ENCODE data around the gene EMP2. TPM values are rescaled to one million over a fixed set of nuclear protein-coding genes. Genes with fewer than 3 reads are reported as not detected.

EMP2 gene
- total RNA-seq, 1 experiment from 2014 or later = 14.4 TPM

GRCh38 chr16:10577305-10578202, 2.8 kb downstream of the EMP2 start:
- Histone ChIP-seq H4K91ac (ENCODE audit: insufficient read length, low read depth, low read length) (no peak overlapping the region), H3K4me2 (ENCODE audit: insufficient read depth, insufficient read length, low read length) (peak overlapping the region; percentile 20), H3K18ac (ENCODE audit: insufficient read length, low read depth, low read length) (no peak overlapping the region), H2BK12ac (ENCODE audit: insufficient read length, low read depth, low read length) (no peak overlapping the region), H2AFZ (ENCODE audit: low read length) (no peak overlapping the region), H2BK15ac (ENCODE audit: low read depth, low read length) (no peak overlapping the region), H2BK5ac (ENCODE audit: insufficient read length, low read length) (no peak overlapping the region), H3K9ac (ENCODE audit: extremely low read depth, insufficient read length, low read length) (no peak overlapping the region), H3K14ac (ENCODE audit: insufficient read depth, low read length) (no peak overlapping the region; the same call in 1 of the 2 replicates), H4K8ac (replicated peaks; ENCODE audit: insufficient read length, low read depth, low read length) (no peak overlapping the region), H3K56ac (ENCODE audit: insufficient read length, low read depth, low read length) (no peak overlapping the region), H3K9me3 (ENCODE audit: control insufficient read depth, low read depth, low read length) (no peaks in the 10 kb centered on the region), H4K20me1 (ENCODE audit: control insufficient read depth, insufficient read depth, insufficient read length) (no peaks in the 10 kb centered on the region), H3K23ac (ENCODE audit: insufficient read length, low read depth, low read length) (no peak overlapping the region), H3K4me1 (ENCODE audit: insufficient read depth, low read length) (peaks cover 9% of the 10 kb centered on the region; the same call in 1 of the 2 replicates), H3K27me3 (ENCODE audit: insufficient read depth, low read length) (no peaks in the 10 kb centered on the region), H2BK20ac (ENCODE audit: low read depth, low read length, poor library complexity, severe bottlenecking) (no peak overlapping the region), H3T11ph (ENCODE audit: low read length) (no peak overlapping the region), H3K79me2 (ENCODE audit: insufficient read depth, low read length) (no peaks in the 10 kb centered on the region), H3K27ac (ENCODE audit: insufficient read length, low read depth, low read length) (no peak overlapping the region), H3K79me1 (ENCODE audit: insufficient read depth, low read depth, low read length, poor library complexity, severe bottlenecking) (no peaks in the 10 kb centered on the region), H4K5ac (ENCODE audit: insufficient read length, low read depth, low read length) (no peak overlapping the region), H3K23me2 (ENCODE audit: insufficient read length, low read depth, low read length, poor library complexity, severe bottlenecking) (peaks cover 3% of the 10 kb centered on the region), H3K4ac (ENCODE audit: low read depth, low read length) (no peak overlapping the region), H2AK5ac (ENCODE audit: insufficient read length, low read length) (no peak overlapping the region), H2BK120ac (ENCODE audit: low read depth, low read length, poor library complexity, severe bottlenecking) (no peak overlapping the region)
- no CpG with 5 or more reads among the region's 17 CpGs for WGBS (ENCODE audit: extremely low coverage, insufficient read length, low lambda C conversion rate)
- peak overlapping the region; percentile 30 to 56 (median 46); a peak in 4 of 7 replicates for H3K27ac Mint-ChIP-seq
- peaks cover 38 to 56% of the 10 kb centered on the region in 2 experiments for H3K4me1 Mint-ChIP-seq
- peaks cover 14% of the 10 kb centered on the region for H3K27me3 Mint-ChIP-seq (ENCODE audit: low read depth)
- H3K36me3 Mint-ChIP-seq (ENCODE audit: insufficient read depth in 1 of 3, low read depth in 3 of 3) = peaks cover 0 to 2% (median 0%) of the 10 kb centered on the region in 3 experiments; a peak in 1 of 7 replicates
- H3K9me3 Mint-ChIP-seq = no peaks in the 10 kb centered on the region
- H3K4me3 Mint-ChIP-seq = peak overlapping the region in 1 of 2 experiments; percentile 27; a peak in 3 of 5 replicates
- no peak for TF ChIP-seq CTCF (conservative IDR thresholded peaks at IDR 0.05)
- peak; percentile 52 for DNase-seq

All from H9 (cell line).